ENCODE measurements around the gene APOBEC3B. TPM values are rescaled to one million over a fixed set of nuclear protein-coding genes. Genes with fewer than 3 reads are reported as not detected.

APOBEC3B gene
- total RNA-seq (1.8 TPM), polyA plus RNA-seq (1.0 TPM)

DNA sequence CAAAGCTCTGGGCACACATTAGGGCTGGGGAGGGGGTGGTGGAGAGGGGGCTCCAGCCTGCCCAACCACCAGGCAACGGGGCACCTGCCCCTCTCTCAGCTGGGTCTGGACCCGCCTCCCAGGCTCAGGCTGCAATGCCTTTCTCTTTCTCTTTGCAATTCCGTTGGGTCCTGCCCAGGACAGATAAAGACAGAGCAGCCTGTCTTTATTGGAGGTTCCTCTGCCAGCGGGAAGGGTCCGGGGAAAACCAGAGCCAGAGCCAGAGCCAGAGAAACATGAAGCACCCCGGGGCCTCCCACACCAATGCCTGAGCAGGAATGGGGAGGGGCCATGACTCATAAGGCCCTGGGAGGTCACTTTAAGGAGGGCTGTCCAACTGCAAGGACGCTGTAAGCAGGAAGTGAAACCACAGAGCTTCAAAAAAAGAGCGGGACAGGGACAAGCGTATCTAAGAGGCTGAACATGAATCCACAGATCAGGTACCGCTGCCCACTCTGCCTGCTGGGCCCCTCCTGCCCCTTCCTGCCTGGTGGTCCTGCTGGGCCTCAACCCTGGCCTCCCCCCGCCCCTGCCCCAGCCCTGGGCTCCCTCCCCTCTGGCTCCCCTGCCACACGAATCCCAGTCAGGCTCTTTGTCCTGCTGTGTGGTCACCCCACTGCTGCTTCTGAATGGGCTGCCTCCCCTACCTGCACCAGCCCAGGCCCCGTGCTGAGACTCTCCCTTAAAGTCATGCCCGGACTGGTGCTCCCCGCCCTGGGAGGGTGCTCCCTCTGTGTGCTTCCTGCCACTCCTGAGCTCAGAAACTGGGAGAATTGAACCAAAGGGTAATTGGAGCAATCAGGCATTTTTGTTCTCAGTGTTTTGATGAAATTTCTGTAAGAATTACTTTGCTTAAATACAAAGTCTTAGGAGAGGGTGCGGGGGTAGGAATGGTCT is at the start of gene APOBEC3B:
Gene APOBEC3B, plus strand, starts transcription at position 356 of the 936 bp plus-strand sequence. Its CDS starts 107 bp downstream, at position 463.
- 12% methylated on average over 16 of the region's 16 CpGs for WGBS
- DNase-seq (ENCODE audit: extremely low spot score), result peak; percentile 89
- H3K4me3 ChIP-seq (ENCODE audit: low read depth, low read length), result peak within 1 kb of the TSS; percentile 39
- H3K36me3 ChIP-seq (ENCODE audit: insufficient read depth), result no peaks in the 10 kb centered on the region
- no peak within 1 kb of the TSS for H3K27ac ChIP-seq (ENCODE audit: low read depth)
- no peaks in the 10 kb centered on the region for H3K4me1 ChIP-seq (ENCODE audit: insufficient read depth)

- Histone ChIP-seq H3K27ac (ENCODE audit: low read depth) (no peak overlapping the region), H3K4me1 (ENCODE audit: insufficient read depth) (no peaks in the 10 kb centered on the region), H3K4me3 (ENCODE audit: low read depth, low read length) (no peak overlapping the region), H3K36me3 (ENCODE audit: insufficient read depth) (no peaks in the 10 kb centered on the region)
- 79% methylated on average over 8 of the region's 8 CpGs for WGBS
- DNase-seq (ENCODE audit: extremely low spot score), result no peak
Measured at GRCh38 chr22:38935023-38935422, 47.1 kb upstream of the APOBEC3B start.

GRCh38 chr22:38935616-38936015 is 46.5 kb upstream of the APOBEC3B start:
- H3K4me3 ChIP-seq (ENCODE audit: low read depth, low read length), result no peak overlapping the region
- H3K36me3 ChIP-seq (ENCODE audit: insufficient read depth), result no peaks in the 10 kb centered on the region
- WGBS, result 85% methylated on average over 13 of the region's 13 CpGs
- H3K27ac ChIP-seq (ENCODE audit: low read depth), result no peak overlapping the region
- H3K4me1 ChIP-seq (ENCODE audit: insufficient read depth), result no peaks in the 10 kb centered on the region
- DNase-seq (ENCODE audit: extremely low spot score), result no peak

DNA sequence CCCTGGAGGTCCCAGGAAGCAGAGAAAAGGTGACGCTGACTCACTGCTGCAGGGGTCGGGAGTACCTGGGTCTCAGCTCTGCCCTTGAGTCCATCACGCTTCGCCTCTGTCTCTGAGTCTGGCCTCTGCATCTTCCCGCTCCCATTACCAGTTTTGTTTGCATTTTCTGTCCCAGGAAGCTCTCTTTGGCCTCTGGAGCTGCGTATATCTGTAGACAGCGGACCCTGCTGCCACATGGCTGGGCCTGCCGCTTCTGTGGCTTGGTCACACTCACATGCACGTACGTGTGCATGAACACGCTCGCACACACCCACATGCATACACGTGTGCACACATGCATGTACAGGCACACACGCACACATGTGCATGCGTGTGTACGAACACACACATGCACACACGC is 45.6 kb upstream of the APOBEC3B start:
- WGBS, result 75% methylated on average over 17 of the region's 17 CpGs
- no peak overlapping the region for H3K4me3 ChIP-seq (ENCODE audit: low read depth, low read length)
- no peaks in the 10 kb centered on the region for H3K36me3 ChIP-seq (ENCODE audit: insufficient read depth)
- H3K27ac ChIP-seq (ENCODE audit: low read depth), result no peak overlapping the region
- no peak for DNase-seq (ENCODE audit: extremely low spot score)
- H3K4me1 ChIP-seq (ENCODE audit: insufficient read depth), result no peaks in the 10 kb centered on the region

DNA sequence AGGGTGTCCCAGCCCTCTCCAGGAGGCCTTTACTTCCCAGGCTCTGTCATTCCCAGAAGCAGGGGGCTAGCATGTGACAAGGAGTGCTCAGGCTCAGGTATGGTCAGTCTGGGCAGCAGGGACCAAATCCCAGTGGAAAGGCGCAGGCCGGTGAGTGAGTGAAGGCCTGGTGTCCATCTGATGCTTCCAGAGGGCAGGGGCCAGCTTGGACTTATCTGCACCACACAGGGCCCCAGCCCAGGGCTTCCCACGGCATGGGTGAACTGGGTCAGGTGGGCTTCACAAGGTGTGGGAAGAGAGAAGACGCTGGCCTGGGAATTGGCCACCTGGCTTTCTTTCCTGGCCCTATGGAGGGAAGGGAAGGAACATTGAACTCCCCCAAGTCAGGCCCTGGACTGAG is 45.1 kb upstream of the APOBEC3B start:
- no peaks in the 10 kb centered on the region for H3K36me3 ChIP-seq (ENCODE audit: insufficient read depth)
- H3K4me1 ChIP-seq (ENCODE audit: insufficient read depth), result no peaks in the 10 kb centered on the region
- WGBS, result 91% methylated on average over 4 of the region's 4 CpGs

DNA sequence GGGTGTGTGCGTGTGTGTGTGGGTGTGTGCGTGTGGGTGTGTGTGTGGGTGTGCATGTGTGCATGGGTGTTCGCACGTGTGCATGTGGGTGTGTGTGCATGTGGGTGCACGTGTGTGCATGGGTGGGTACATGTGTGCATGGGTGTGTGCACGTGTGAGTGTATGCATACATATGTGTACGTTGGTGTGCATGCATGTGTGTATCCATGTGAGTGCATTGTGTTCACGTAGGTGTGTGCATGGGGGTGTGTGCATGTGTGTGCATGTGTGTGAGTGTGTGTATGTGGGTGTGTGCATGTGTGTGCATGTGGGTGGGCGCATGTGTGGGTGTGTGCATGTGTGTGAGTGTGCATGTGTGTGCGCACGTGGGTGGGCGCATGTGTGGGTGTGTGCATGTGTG is 44.6 kb upstream of the APOBEC3B start:
- Histone ChIP-seq H3K4me3 (ENCODE audit: low read depth, low read length) (no peak overlapping the region), H3K27ac (ENCODE audit: low read depth) (no peak overlapping the region), H3K4me1 (ENCODE audit: insufficient read depth) (no peaks in the 10 kb centered on the region), H3K36me3 (ENCODE audit: insufficient read depth) (no peaks in the 10 kb centered on the region)
- WGBS, result 90% methylated on average over 12 of the region's 12 CpGs
- DNase-seq (ENCODE audit: extremely low spot score), result no peak

More for the DNA sequence above, 45.1 kb upstream of the APOBEC3B start:
- Histone ChIP-seq H3K4me3 (ENCODE audit: low read depth, low read length) (no peak overlapping the region), H3K27ac (ENCODE audit: low read depth) (no peak overlapping the region)
- no peak for DNase-seq (ENCODE audit: extremely low spot score)

DNA sequence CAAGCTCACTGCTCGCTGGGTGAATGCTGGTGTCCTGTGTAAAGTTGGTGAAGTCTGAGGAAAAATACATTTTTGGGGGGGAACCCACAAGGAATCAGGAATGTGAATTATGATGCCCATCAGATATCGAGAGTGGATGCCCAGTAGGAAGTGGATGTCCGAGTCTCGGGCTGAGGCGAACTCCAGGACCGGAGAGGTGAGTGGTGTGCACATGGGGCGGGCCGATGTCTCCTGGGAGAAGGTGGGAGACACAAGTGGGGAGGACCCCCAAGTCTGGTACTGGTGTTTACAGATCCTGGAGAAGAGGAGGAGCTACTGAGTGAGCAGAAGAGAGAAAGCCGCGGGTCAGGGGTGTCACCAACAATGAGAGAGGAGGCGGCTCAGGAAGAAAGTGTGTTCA is 43.9 kb upstream of the APOBEC3B start:
- no peaks in the 10 kb centered on the region for H3K36me3 ChIP-seq (ENCODE audit: insufficient read depth)
- no peaks in the 10 kb centered on the region for H3K4me1 ChIP-seq (ENCODE audit: insufficient read depth)
- no peak overlapping the region for H3K4me3 ChIP-seq (ENCODE audit: low read depth, low read length)
- no peak overlapping the region for H3K27ac ChIP-seq (ENCODE audit: low read depth)
- DNase-seq (ENCODE audit: extremely low spot score), result no peak
- WGBS, result 84% methylated on average over 11 of the region's 11 CpGs

GRCh38 chr22:38938925-38939324 is 43.2 kb upstream of the APOBEC3B start:
- Histone ChIP-seq H3K4me1 (ENCODE audit: insufficient read depth) (no peaks in the 10 kb centered on the region), H3K4me3 (ENCODE audit: low read depth, low read length) (no peak overlapping the region), H3K36me3 (ENCODE audit: insufficient read depth) (no peaks in the 10 kb centered on the region), H3K27ac (ENCODE audit: low read depth) (no peak overlapping the region)
- WGBS, result 77% methylated on average over 7 of the region's 7 CpGs
- no peak for DNase-seq (ENCODE audit: extremely low spot score)

- H3K27ac ChIP-seq (ENCODE audit: low read depth), result no peak overlapping the region
- no peak for DNase-seq (ENCODE audit: extremely low spot score)
- no peaks in the 10 kb centered on the region for H3K4me1 ChIP-seq (ENCODE audit: insufficient read depth)
- no peak overlapping the region for H3K4me3 ChIP-seq (ENCODE audit: low read depth, low read length)
- H3K36me3 ChIP-seq (ENCODE audit: insufficient read depth), result no peaks in the 10 kb centered on the region
- 90% methylated on average over 6 of the region's 6 CpGs for WGBS
Measured at GRCh38 chr22:38940811-38941384, 41.2 kb upstream of the APOBEC3B start.

DNA sequence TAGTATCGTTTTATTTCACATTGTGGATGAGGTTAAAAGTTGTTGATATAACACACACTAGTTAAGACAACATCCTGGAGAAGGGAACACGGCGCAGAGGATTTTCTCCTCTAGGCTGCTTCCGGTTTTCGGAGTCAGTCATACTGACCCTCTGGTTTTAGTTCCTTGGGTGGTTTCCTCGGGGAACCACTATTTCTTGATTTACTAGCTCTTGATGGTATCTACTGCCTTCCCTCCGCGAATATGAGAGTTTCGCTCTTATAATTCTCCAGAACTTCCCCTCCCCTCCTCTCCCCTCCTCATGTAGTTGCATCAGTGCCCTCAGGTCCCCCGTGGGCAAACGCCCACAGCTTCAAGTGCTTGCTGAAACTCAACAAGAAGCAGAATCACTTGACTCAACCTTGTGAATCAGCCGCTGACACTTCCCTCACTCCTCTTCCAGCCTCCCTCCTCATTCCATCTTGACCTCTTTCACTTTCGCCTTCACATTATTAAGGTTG is 40.6 kb upstream of the APOBEC3B start:
- H3K36me3 ChIP-seq (ENCODE audit: insufficient read depth), result no peaks in the 10 kb centered on the region
- WGBS, result 69% methylated on average over 13 of the region's 13 CpGs
- no peaks in the 10 kb centered on the region for H3K4me1 ChIP-seq (ENCODE audit: insufficient read depth)
- no peak for DNase-seq (ENCODE audit: extremely low spot score)
- no peak overlapping the region for H3K4me3 ChIP-seq (ENCODE audit: low read depth, low read length)
- no peak overlapping the region for H3K27ac ChIP-seq (ENCODE audit: low read depth)

GRCh38 chr22:38942702-38943101 is 39.4 kb upstream of the APOBEC3B start:
- Histone ChIP-seq H3K36me3 (ENCODE audit: insufficient read depth) (no peaks in the 10 kb centered on the region), H3K4me1 (ENCODE audit: insufficient read depth) (no peaks in the 10 kb centered on the region), H3K27ac (ENCODE audit: low read depth) (no peak overlapping the region), H3K4me3 (ENCODE audit: low read depth, low read length) (no peak overlapping the region)
- DNase-seq (ENCODE audit: extremely low spot score), result no peak
- 86% methylated on average over 5 of the region's 5 CpGs for WGBS

DNA sequence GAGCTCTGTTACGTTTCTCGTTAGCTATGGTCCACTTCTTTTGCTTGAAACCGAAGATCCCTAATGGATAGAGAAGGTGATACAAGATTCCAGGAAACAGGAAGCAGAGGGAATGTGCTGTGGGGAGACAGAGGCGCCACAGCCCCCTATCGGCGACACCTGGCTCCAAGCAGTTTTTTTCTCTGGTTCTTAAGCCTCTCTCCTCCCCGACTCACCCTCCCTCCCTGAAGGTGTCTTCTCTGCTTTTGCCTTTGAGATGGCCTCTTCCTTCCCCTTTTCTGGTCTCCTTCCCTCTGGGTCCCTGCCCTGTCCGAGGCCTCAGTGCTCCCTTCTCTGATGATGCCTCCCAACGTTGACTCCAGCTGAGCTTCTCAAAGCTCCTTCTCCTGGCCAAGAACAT is 38.9 kb upstream of the APOBEC3B start:
- no peak overlapping the region for H3K27ac ChIP-seq (ENCODE audit: low read depth)
- no peak for DNase-seq (ENCODE audit: extremely low spot score)
- no peak overlapping the region for H3K4me3 ChIP-seq (ENCODE audit: low read depth, low read length)
- WGBS, result 57% methylated on average over 9 of the region's 9 CpGs
- H3K4me1 ChIP-seq (ENCODE audit: insufficient read depth), result no peaks in the 10 kb centered on the region
- H3K36me3 ChIP-seq (ENCODE audit: insufficient read depth), result no peaks in the 10 kb centered on the region

- WGBS, result 86% methylated on average over 3 of the region's 3 CpGs
- no peak for DNase-seq (ENCODE audit: extremely low spot score)
- no peak overlapping the region for H3K27ac ChIP-seq (ENCODE audit: low read depth)
Measured at GRCh38 chr22:38943882-38944281, 38.3 kb upstream of the APOBEC3B start.

DNA sequence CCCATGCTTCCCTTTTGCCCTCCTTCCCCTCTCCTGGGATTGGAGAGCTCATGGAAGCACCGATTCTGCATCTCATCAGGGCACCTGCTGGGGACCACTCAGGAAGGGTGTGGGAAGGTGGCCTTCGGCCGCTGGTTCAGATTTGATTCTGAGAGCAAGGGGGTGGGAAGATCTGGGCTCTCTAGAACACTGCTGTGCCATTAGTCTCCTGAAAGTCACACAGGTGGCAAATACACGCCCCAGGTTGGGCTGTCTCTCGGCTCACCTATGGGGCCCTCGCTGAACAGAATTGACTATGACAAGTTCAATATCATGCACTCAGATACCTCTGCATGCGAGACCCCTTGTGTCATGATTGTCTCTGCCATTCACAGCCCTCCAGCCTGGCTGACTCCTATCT is 37.5 kb upstream of the APOBEC3B start:
- WGBS, result 93% methylated on average over 7 of the region's 7 CpGs
- Histone ChIP-seq H3K4me1 (ENCODE audit: insufficient read depth) (no peaks in the 10 kb centered on the region), H3K4me3 (ENCODE audit: low read depth, low read length) (no peak overlapping the region), H3K36me3 (ENCODE audit: insufficient read depth) (no peaks in the 10 kb centered on the region), H3K27ac (ENCODE audit: low read depth) (no peak overlapping the region)
- no peak for DNase-seq (ENCODE audit: extremely low spot score)

More at GRCh38 chr22:38943882-38944281, 38.3 kb upstream of the APOBEC3B start:
- Histone ChIP-seq H3K4me1 (ENCODE audit: insufficient read depth) (no peaks in the 10 kb centered on the region), H3K4me3 (ENCODE audit: low read depth, low read length) (no peak overlapping the region), H3K36me3 (ENCODE audit: insufficient read depth) (no peaks in the 10 kb centered on the region)
